ENCODE results near the gene BPTF.
"Not testable (repeated sequence)": the region's sequence is repeated elsewhere in the genome, so short reads cannot be mapped to it uniquely, and the experiment has no call there.

Gene BPTF

DNA sequence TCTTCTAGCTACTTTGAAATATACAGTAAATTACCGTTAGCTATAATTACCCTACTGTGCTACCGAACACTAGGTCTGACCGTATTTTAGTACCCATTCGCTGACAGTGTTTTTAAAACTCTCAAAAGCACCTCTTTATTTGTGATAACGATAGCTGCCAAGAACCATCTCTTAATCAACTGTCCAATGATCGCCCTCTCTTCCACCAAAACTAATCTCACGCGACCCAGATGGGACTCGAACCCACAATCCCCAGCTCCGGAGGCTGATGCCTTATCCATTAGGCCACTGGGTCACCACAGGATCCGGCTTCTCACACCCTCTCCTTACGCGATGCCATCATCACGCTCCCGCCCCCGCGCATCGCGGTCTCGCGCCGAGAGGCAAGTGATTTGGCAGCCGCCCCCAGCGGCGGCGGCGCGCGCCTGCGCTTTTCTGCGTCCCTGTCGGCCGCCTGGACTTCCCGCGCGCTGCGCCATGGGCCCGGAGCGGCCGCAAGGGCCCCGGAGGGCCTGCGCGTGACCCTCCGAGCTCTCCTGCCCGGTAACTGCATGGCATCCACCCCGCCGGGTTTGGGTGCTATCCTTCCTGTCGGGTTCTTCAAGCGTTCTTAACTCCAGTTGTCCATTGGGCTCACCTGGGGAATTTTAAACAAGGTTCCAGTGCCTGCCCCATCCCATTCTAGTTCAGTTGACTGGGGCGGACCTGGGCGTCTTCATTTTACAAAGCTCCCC, 194.5 kb downstream of the BPTF start:
- POLR2A ChIA-PET: interaction anchor here (1.1 to 1.2 kb wide), 2 partner anchors 17 to 24 kb away, joined by 3 to 5 read pairs; partner anchors contain the start of gene C17orf58
- TF ChIP-seq, protein P1, sequence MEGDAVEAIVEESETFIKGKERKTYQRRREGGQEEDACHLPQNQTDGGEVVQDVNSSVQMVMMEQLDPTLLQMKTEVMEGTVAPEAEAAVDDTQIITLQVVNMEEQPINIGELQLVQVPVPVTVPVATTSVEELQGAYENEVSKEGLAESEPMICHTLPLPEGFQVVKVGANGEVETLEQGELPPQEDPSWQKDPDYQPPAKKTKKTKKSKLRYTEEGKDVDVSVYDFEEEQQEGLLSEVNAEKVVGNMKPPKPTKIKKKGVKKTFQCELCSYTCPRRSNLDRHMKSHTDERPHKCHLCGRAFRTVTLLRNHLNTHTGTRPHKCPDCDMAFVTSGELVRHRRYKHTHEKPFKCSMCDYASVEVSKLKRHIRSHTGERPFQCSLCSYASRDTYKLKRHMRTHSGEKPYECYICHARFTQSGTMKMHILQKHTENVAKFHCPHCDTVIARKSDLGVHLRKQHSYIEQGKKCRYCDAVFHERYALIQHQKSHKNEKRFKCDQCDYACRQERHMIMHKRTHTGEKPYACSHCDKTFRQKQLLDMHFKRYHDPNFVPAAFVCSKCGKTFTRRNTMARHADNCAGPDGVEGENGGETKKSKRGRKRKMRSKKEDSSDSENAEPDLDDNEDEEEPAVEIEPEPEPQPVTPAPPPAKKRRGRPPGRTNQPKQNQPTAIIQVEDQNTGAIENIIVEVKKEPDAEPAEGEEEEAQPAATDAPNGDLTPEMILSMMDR (IDR thresholded peaks at IDR 0.05; ENCODE audit: control extremely low read depth, extremely low read depth, low read depth, missing control alignments): peak; percentile 17
- CTCF ChIA-PET: interaction anchor here (0.8 to 1.7 kb wide), 9 partner anchors 8 to 418 kb away, joined by 3 to 10 read pairs (median 4); partner anchors contain the start of gene KPNA2
- peak; percentile 96 for DNase-seq (ENCODE audit: extremely low spot score)

DNA sequence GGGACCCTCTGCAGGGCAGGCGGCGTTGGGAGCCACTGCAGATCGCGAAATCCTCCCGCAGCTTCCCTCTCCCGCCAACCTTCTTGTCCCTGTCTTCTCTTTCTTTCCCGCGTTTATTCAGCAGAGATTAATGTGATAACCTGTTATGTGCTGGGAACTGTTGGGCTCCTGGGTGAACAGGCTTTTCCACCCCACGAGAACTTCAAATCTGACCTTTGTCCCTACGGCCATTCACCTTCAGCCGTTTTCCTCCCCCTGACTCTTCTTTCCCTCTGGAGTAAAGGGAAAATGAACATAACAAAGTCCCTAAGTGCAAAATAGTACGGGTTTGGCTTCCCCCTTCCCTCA, 195.1 kb downstream of the BPTF start:
- ChIA-PET POLR2A (interaction anchor here (1.2 kb wide), 1 partner anchor 24 kb away, joined by 5 read pairs; the partner anchor contains the start of gene C17orf58), CTCF (interaction anchor here (0.8 to 1.7 kb wide), 8 partner anchors 8 to 417 kb away, joined by 3 to 10 read pairs (median 4); partner anchors contain the start of gene KPNA2)
- TF ChIP-seq, protein P1 (IDR thresholded peaks at IDR 0.05; ENCODE audit: control extremely low read depth, extremely low read depth, low read depth, missing control alignments): no peak
- no peak for DNase-seq (ENCODE audit: extremely low spot score)

DNA sequence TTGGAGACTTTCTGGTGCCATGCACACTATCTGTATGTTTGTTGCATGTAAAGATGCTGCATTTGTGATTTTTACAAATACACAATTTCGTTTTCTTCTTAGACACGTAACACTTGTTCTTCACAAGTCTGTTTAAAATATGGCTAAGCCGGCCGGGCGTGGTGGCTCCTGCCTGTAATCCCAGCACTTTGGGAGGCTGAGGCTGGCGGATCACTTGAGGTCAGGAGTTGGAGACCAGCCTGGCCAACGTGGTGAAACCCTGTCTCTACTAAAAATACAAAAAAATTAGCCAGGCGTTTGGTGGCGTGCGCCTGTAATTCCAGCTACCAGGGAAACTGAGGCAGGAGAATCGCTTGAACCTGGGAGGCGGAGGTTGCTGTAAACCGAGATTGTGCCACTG, 195.5 kb downstream of the BPTF start:
- DNase-seq (ENCODE audit: extremely low spot score); POLR2A ChIA-PET: not testable (repeated sequence)
- CTCF ChIA-PET: interaction anchor here (1.4 to 1.6 kb wide), 2 partner anchors 10 to 18 kb away, joined by 4 to 10 read pairs; no protein-coding TSS in a partner anchor

DNA sequence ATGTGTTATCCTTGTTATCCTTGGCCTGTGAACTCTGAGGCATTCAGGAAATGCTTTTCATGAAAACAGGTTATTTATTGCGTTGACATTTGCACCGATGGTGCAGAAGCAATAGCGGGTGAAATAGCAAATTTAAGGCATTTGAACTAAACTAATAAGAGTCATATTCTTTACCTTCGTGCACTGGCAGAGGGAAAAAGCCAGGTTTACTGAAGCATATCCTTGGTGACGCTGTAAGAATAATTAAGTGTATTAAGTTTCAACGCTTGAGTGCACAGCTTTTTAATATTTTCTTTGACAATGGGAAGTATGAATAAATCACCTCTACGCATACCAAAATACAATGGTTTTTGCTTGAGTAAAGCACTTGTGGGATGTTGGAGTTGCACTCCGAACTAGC, 196.7 kb downstream of the BPTF start:
- CTCF ChIA-PET: interaction anchor here (2.3 kb wide), 1 partner anchor 10 kb away, joined by 8 read pairs; no protein-coding TSS in a partner anchor
- TF ChIP-seq, protein P1 (IDR thresholded peaks at IDR 0.05; ENCODE audit: control extremely low read depth, extremely low read depth, low read depth, missing control alignments): no peak
- no peak for DNase-seq (ENCODE audit: extremely low spot score)
- POLR2A ChIA-PET: no interaction called here

DNA sequence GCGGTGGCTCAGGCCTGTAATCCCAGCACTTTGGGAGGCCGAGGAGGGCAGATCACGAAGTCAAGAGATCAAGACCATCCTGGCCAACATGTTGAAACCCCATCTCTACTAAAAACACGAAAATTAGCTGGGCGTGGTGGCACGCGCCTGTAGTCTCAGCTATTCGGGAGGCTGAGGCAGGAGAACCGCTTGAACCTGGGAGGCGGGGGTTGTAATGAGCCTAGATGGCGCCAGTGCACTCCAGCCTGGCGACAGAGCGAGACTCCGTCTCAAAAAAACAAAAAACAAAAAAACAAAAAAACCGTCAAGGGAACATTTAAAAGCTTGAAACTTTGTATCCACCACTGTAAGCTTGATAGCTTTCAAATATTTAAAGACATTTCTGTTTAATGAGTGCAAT, 197.2 kb downstream of the BPTF start:
- CTCF ChIA-PET: interaction anchor here (0.6 to 2.3 kb wide), 2 partner anchors 10 to 178 kb away, joined by 3 to 8 read pairs; no protein-coding TSS in a partner anchor
- POLR2A ChIA-PET; DNase-seq (ENCODE audit: extremely low spot score): not testable (repeated sequence)

DNA sequence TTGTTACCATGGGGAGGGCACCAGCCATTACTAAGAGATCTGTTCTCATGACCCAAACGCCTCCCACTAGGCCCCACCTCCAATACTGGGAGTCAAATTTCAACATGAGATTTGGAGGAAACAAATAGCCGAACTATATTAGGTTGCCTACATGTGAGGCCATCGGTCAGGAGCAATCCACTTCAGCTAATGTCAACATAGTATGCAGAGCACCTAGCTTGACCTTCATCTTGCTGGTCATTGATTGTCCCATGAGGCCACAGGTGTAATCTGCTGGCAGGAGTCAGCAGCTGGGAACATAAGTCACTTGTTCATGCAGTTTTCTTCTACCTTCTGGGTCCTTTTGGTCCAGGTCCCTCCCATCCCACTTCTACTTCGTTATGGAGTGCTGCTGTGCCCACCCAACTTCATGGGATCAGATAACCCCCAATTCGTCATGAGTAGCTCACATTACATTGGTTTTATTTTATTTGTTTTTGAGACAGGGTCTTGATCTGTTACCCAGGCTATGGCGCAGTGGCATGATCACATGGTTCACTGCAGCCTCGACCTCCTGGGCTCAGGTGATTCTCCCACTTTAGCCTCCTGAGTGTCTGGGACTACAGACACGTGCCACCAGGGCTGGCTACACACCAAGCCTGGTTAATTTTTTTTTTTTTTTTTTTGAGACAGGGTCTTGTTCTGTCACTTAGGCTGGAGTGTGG, 204.4 kb downstream of the BPTF start:
- DNase-seq (ENCODE audit: extremely low spot score): no peak
- CTCF ChIA-PET: interaction anchor here (1.8 kb wide), 1 partner anchor 10 kb away, joined by 4 read pairs; no protein-coding TSS in a partner anchor
- POLR2A ChIA-PET: no interaction called here
- TF ChIP-seq, protein P1 (IDR thresholded peaks at IDR 0.05; ENCODE audit: control extremely low read depth, extremely low read depth, low read depth, missing control alignments): no peak
